Measurements from ENCODE around the gene RGP1.

Gene RGP1

DNA sequence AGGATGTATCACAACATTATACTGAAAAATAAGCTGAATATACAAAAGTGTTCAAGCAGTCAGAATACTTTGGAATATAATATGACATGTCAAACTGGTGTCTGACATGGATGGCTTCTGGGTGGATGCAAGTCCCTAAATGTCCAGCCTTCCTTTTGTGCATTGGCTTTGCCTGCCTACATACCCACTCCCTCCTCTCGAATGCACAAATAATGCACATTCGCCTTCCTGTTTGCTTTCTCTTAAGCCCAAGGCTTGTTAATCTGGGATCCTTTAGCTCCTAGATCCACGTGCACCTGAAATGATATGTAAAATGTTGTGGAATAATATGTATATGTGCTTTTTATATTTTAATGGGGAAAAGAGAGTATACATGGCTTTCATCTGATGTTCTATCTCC lies 29.4 kb downstream of the RGP1 start:
- Histone ChIP-seq H2AFZ (ENCODE audit: low read length) (no peak overlapping the region), H4K20me1 (ENCODE audit: insufficient read depth, low read length) (no peaks in the 10 kb centered on the region), H3K27ac (ENCODE audit: low read length) (no peak overlapping the region), H3K9ac (ENCODE audit: low read length) (no peak overlapping the region), H3K4me3 (ENCODE audit: low read length) (no peak overlapping the region), H3K27me3 (replicated peaks; ENCODE audit: insufficient read depth, low read length) (no peaks in the 10 kb centered on the region), H3K79me2 (ENCODE audit: low read length) (no peaks in the 10 kb centered on the region), H3K36me3 (replicated peaks; ENCODE audit: insufficient read depth, low read length) (no peaks in the 10 kb centered on the region), H3K4me2 (ENCODE audit: low read depth, low read length) (no peak overlapping the region), H3K4me1 (ENCODE audit: low read length) (no peaks in the 10 kb centered on the region), H3K9me2 (replicated peaks; ENCODE audit: insufficient read depth, low read length) (no peaks in the 10 kb centered on the region), H3K9me3 (replicated peaks; ENCODE audit: insufficient read depth, low read length) (no peaks in the 10 kb centered on the region), H3F3A (ENCODE audit: insufficient read depth, low read length) (no peaks in the 10 kb centered on the region)
- no peak for DNase-seq
- TF ChIP-seq, protein P1, sequence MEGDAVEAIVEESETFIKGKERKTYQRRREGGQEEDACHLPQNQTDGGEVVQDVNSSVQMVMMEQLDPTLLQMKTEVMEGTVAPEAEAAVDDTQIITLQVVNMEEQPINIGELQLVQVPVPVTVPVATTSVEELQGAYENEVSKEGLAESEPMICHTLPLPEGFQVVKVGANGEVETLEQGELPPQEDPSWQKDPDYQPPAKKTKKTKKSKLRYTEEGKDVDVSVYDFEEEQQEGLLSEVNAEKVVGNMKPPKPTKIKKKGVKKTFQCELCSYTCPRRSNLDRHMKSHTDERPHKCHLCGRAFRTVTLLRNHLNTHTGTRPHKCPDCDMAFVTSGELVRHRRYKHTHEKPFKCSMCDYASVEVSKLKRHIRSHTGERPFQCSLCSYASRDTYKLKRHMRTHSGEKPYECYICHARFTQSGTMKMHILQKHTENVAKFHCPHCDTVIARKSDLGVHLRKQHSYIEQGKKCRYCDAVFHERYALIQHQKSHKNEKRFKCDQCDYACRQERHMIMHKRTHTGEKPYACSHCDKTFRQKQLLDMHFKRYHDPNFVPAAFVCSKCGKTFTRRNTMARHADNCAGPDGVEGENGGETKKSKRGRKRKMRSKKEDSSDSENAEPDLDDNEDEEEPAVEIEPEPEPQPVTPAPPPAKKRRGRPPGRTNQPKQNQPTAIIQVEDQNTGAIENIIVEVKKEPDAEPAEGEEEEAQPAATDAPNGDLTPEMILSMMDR (IDR thresholded peaks at IDR 0.05; ENCODE audit: low read length) = no peak
- TF ChIP-seq EZH2phosphoT487 (IDR thresholded peaks at IDR 0.05; ENCODE audit: low read length) (no peak), EZH2 (optimal IDR thresholded peaks at IDR 0.05; ENCODE audit: low read depth, low read length) (no peak)

DNA sequence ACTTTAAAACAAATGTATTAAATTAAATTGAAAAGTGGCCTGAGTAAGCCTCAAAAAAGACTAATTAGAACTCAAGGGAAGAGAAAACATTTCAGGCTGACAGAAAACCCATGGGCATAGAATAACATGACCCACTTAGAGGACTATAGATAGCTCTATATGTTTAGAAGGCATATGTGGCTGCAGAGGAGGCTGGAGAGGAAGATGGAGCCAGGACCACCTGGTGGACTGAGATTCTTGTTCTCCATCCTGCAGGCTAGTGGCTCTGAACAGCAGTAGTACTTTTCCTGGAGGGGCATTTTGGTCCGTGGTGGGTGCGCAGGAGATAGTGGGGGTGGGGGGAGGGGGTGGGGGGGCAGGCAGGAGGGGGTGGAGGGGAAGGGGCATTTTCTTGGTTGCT lies 32.0 kb downstream of the RGP1 start:
- Histone ChIP-seq H3K36me3 (replicated peaks; ENCODE audit: insufficient read depth, low read length) (no peaks in the 10 kb centered on the region), H3K79me2 (ENCODE audit: low read length) (no peaks in the 10 kb centered on the region), H3K9me3 (replicated peaks; ENCODE audit: insufficient read depth, low read length) (no peaks in the 10 kb centered on the region), H3K4me3 (ENCODE audit: low read length) (no peak overlapping the region), H3K27ac (ENCODE audit: low read length) (no peak overlapping the region), H3F3A (ENCODE audit: insufficient read depth, low read length) (no peaks in the 10 kb centered on the region), H3K27me3 (replicated peaks; ENCODE audit: insufficient read depth, low read length) (no peaks in the 10 kb centered on the region), H3K9me2 (replicated peaks; ENCODE audit: insufficient read depth, low read length) (no peaks in the 10 kb centered on the region), H3K4me1 (ENCODE audit: low read length) (peaks cover 3% of the 10 kb centered on the region; the same call in 1 of the 2 replicates), H3K9ac (ENCODE audit: low read length) (no peak overlapping the region), H3K4me2 (ENCODE audit: low read depth, low read length) (no peak overlapping the region), H4K20me1 (ENCODE audit: insufficient read depth, low read length) (no peaks in the 10 kb centered on the region), H2AFZ (ENCODE audit: low read length) (no peak overlapping the region)
- TF ChIP-seq EZH2phosphoT487 (IDR thresholded peaks at IDR 0.05; ENCODE audit: low read length) = no peak
- TF ChIP-seq, protein P1 (IDR thresholded peaks at IDR 0.05; ENCODE audit: low read length) = no peak
- TF ChIP-seq EZH2 (optimal IDR thresholded peaks at IDR 0.05; ENCODE audit: low read depth, low read length) = no peak
- DNase-seq = no peak

DNA sequence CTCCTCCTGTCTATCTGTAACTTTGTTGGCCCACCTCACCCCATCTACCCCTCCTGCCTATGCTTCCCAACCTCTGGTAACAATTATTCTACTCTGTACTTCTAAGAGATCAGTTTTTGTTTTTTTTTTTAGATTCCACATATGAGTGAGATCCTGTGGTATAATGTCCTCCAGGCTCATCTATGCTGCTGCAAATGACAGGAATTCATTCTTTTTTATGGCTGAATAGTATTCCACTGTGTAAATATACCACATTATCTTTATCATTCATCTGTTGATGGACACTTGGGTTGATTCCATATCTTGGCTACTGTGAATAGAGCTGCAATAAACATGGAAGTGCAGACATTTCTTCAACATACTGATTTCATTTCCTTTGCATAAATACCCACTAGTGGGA lies 34.3 kb downstream of the RGP1 start:
- H3K36me3 ChIP-seq (replicated peaks; ENCODE audit: insufficient read depth, low read length) = no peaks in the 10 kb centered on the region
- no peak for DNase-seq
- no peaks in the 10 kb centered on the region for H3F3A ChIP-seq (ENCODE audit: insufficient read depth, low read length)
- no peaks in the 10 kb centered on the region for H4K20me1 ChIP-seq (ENCODE audit: insufficient read depth, low read length)
- no peak overlapping the region for H3K4me2 ChIP-seq (ENCODE audit: low read depth, low read length)
- no peaks in the 10 kb centered on the region for H3K9me2 ChIP-seq (replicated peaks; ENCODE audit: insufficient read depth, low read length)
- no peak for TF ChIP-seq EZH2 (optimal IDR thresholded peaks at IDR 0.05; ENCODE audit: low read depth, low read length)
- no peak for TF ChIP-seq EZH2phosphoT487 (IDR thresholded peaks at IDR 0.05; ENCODE audit: low read length)
- TF ChIP-seq, protein P1 (IDR thresholded peaks at IDR 0.05; ENCODE audit: low read length) = no peak
- H3K9ac ChIP-seq (ENCODE audit: low read length) = no peak overlapping the region
- no peak overlapping the region for H3K4me3 ChIP-seq (ENCODE audit: low read length)
- H3K27me3 ChIP-seq (replicated peaks; ENCODE audit: insufficient read depth, low read length) = no peaks in the 10 kb centered on the region
- no peak overlapping the region for H2AFZ ChIP-seq (ENCODE audit: low read length)
- no peaks in the 10 kb centered on the region for H3K79me2 ChIP-seq (ENCODE audit: low read length)
- H3K4me1 ChIP-seq (ENCODE audit: low read length) = peaks cover 3% of the 10 kb centered on the region; the same call in 1 of the 2 replicates
- H3K9me3 ChIP-seq (replicated peaks; ENCODE audit: insufficient read depth, low read length) = no peaks in the 10 kb centered on the region
- H3K27ac ChIP-seq (ENCODE audit: low read length) = no peak overlapping the region
